GM12865 (cell line): ENCODE measurements around the gene POP7.
A peak's percentile ranks its signal among the peaks of the same experiment; 100 is the strongest.

Source experiments
- DNase-seq: peaks from one replicate; pipeline ENCODE4 v3.0.0; 2010; ENCODE audit warnings: low read depth
- H3K4me3 ChIP-seq: 2 replicates; pipeline ENCODE4 v1.5.1; 2011; ENCODE audit warnings: mild to moderate bottlenecking, low read depth, low read length, control low read depth
- TF ChIP-seq, protein P1 (sequence below): IDR thresholded peaks from 2 replicates; pipeline ENCODE4 v1.5.1; 2011; ENCODE audit warnings: low read length, control low read depth, low read depth, inconsistent platforms; ENCODE audit not compliant: insufficient read depth; ENCODE audit errors: missing control alignments

Gene POP7

DNA sequence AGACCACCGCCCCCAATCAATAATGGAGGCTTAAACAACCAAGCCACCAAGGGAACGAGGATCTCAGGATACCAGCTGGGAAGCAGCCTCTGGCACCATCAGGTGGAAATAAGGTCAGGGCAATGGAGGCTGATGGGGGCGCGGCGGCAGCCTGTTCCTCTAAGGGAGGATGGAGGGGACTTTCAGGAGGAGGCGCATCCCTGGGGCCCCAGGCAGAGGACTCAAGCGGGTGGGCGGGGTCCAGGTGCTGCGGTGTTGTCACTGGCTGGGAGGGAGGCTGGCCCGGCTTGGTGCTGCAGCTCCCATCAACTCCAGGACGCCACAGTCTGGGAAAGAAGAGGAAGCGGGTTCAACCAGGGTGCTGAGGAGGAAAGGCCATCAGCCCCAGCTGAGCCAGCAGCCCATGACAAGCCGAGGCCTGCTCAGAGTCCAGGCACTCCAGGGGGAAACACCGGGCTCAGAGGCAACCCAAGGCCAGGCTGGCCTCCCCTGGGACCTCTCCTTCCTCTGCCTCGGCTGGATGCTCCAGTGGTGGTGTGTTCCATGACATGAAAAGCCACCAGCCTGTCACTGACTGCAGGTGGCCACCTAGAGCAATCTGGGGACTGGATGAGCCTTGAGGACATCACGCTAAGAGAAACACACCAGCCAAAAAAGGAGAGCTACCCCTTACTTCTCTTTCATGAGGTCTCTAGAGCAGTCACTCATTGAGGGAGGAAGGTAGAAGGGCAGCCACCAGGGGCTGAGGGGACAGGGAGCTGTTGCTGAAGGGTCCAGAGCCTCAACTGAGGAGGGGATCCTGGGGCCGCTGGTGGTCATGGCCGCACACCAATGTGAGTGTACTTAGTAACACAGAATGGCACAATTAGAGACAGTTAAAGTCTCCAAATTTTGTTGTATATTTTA is 16.4 kb upstream of the POP7 start:
- H3K4me3 ChIP-seq = no peak overlapping the region
- no peak for DNase-seq
- TF ChIP-seq, protein P1, sequence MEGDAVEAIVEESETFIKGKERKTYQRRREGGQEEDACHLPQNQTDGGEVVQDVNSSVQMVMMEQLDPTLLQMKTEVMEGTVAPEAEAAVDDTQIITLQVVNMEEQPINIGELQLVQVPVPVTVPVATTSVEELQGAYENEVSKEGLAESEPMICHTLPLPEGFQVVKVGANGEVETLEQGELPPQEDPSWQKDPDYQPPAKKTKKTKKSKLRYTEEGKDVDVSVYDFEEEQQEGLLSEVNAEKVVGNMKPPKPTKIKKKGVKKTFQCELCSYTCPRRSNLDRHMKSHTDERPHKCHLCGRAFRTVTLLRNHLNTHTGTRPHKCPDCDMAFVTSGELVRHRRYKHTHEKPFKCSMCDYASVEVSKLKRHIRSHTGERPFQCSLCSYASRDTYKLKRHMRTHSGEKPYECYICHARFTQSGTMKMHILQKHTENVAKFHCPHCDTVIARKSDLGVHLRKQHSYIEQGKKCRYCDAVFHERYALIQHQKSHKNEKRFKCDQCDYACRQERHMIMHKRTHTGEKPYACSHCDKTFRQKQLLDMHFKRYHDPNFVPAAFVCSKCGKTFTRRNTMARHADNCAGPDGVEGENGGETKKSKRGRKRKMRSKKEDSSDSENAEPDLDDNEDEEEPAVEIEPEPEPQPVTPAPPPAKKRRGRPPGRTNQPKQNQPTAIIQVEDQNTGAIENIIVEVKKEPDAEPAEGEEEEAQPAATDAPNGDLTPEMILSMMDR = no peak

DNA sequence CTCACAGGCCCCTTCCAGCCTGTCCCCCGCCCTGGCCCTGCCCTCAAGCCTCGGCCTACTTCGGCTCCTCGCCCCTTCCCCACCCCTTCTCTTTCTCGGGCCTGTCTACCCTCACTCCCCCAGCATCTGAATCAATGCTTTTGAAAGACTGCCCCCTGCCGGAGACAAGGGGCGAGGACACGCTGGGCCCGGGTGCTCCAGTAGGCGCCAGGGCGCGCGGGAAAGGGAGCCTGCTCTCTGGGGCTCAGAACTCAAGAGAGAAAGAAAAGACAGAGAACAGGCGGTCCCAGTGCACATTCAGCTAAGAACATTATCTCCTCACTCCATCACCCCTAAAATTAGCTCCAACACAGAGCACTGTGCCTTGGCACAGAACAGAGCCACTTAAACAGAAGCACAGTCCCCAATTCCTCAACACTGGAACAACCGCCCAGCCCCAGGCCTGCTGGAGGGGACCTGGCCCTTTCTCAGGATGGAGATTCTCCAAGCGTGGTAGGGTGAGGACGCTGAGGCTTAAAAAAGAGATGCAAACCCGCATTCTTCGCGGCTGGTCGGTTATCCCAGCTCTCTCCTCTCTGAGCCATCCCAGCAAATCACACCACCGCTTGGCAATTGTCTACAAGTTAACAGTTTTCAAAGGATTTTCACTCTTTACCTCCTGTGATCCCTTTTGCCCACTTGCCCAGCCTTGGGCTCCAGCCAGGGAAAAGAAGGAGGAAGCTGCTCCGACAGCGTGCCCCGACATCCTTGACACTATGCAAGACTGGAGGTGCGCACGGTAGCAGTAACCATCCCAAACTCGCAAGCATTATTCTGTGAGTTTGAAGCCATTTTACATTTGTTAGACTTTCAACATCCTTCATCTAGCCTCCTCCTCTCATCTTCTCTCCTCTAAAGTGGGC is 14.0 kb upstream of the POP7 start:
- TF ChIP-seq, protein P1 = peak; percentile 85
- H3K4me3 ChIP-seq = peak overlapping the region; percentile 90
- peak; percentile 82 for DNase-seq

DNA sequence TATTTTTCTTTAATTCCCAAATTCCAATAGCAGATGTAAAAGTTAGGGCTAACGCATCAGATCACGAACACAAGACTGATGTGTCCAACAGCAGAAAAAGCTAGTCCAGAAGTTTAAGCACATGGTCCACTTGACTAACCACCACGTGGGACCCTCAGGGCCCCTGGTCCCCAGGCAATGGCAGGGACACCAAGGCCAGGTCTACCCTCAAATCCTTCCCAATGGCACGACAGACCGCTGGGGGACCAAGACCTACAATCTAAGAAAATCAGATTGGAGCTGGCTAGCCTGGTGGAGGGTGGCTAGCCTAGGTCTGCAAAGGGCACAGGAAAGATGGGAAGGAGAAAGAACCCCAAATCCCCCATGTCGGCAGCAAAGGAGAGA is 13.4 kb upstream of the POP7 start:
- DNase-seq = no peak
- H3K4me3 ChIP-seq = peak overlapping the region; percentile 90
- TF ChIP-seq, protein P1 = no peak

DNA sequence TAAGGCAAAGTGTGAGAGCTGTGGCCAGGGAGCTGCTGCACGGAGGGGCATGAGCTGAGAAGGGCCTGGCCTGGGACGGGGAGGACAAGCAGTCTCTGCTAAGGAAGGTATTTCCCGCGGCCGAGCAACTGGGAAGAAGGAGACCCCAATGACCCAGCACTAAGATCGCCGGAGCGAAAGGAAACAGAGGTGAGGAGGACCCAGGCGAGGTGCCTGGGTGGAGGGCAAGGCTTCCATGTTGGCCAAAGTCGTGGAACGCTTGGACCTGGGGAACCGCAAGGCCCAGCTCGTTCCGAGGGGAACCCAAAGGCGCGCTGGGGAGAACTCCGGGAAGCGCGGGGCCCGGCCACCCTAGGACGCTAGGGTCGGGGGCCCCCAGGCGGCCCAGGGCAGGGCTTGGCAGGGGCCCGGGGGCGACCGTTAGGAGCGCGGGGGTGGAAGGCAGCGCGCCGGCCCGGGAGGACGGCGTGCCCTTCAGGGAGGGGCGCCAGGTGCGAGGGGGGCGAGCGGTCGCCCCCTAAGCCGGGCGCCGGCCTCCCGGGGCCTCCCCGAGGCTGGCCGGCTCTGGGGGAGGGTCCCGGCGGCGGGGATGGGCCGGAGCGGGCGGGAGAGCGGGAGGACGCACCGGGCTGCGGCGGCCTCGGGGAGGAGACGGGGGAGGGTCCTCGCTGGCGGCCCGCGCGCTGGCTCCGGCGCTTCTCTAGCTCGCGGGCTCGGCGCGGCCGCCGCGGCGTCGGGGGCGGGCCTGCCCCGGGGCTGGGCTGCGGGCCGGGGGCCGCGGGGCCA is 12.4 kb upstream of the POP7 start:
- TF ChIP-seq, protein P1 = no peak
- DNase-seq = no peak
- peak overlapping the region; percentile 90 for H3K4me3 ChIP-seq

DNA sequence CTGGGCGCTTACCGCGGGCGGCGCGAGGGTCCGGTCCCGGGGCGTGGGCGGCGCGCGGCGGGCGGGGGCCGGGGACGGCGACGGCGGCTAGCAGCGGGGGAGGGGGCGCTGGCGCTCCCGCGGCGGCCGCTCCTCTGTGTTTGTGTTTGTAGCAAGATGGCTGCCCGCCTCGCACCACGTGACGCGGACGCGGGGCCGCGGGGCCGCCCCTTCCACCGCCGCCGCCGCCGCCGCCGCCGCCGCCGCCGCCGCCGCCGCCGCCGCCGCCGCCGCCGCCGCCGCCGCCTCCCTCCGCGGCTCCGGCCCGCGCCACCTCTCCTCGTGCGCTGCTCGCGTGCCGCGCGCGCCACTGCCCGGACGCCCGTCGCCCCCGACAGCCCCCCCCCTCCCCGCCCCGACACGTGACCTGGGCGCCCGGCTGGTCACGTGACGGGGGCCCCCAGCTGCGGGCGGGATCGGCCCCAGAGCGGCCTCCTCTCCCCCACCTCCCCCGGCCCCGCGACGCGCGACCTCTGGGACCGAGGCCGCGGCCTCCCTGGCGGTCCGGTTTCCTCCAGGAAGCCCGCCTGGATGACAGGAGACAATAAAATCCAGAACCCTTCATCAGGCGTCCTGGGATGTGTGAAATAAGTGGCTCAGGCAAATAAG is 11.7 kb upstream of the POP7 start, which contains the start of gene GIGYF1:
GIGYF1 (minus strand) TSS at position 153 of the 648 bp plus-strand sequence. CDS start 6,012 bp downstream, outside the sequence.
- H3K4me3 ChIP-seq = peak within 1 kb of the TSS; percentile 90
- DNase-seq = peak; percentile 83
- TF ChIP-seq, protein P1 = no peak

DNA sequence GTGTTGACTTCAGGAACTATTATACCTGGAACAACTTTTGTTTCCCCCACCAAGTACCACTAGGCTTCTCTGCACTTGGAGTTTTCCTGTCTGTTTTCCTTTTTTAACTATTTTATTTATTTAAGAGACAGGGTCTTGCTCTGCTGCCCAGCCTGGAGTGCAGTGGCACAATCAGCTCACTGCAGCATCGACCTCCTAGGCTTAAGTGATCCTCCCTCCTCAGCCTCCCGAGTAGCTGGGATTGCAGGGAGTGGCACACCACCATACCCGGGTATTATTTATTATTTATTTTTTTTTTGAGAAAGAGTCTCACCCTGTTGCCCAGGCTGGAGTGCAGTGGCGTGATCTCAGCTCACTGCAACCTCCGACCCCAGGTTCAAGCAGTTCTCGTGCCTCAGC is 9.8 kb upstream of the POP7 start:
- TF ChIP-seq, protein P1 = no peak
- no peak overlapping the region for H3K4me3 ChIP-seq
- no peak for DNase-seq
